Loucy (cell line): ENCODE results near the gene KRTAP4-2.
"Not testable (repeated sequence)": the region's sequence is repeated elsewhere in the genome, so short reads cannot be mapped to it uniquely, and the experiment has no call there.

Experiments used
- H2AFZ ChIP-seq: fragments of 200-600 bp; sonication (generic); 2 replicates; pipeline ENCODE4 v1.6.0; 2016; ENCODE audit warnings: antibody characterized with exemption, mild to moderate bottlenecking, low read length, moderate library complexity
- H3F3A ChIP-seq: fragments of 200-600 bp; 2 replicates; pipeline ENCODE4 v1.6.0; 2016; ENCODE audit warnings: antibody characterized with exemption, low read depth, mild to moderate bottlenecking
- H3K27me3 ChIP-seq: fragments of 200-600 bp; sonication (generic); 2 replicates; pipeline ENCODE4 v1.6.1; 2014; ENCODE audit warnings: low read length, mild to moderate bottlenecking; ENCODE audit not compliant: insufficient read depth, poor library complexity, severe bottlenecking
- H3K36me3 ChIP-seq: fragments of 200-600 bp; sonication (generic); 2 replicates; pipeline ENCODE4 v1.6.1; 2016; ENCODE audit warnings: low read length; ENCODE audit not compliant: insufficient read depth
- H3K4me1 ChIP-seq: fragments of 200-600 bp; sonication (generic); 2 replicates; pipeline ENCODE4 v1.5.1; 2014; ENCODE audit warnings: low read length, mild to moderate bottlenecking; ENCODE audit not compliant: insufficient read depth, poor library complexity, severe bottlenecking
- H3K4me2 ChIP-seq: fragments of 200-600 bp; sonication (generic); 2 replicates; pipeline ENCODE4 v1.6.0; 2014; ENCODE audit warnings: antibody characterized with exemption, low read length, low read depth, mild to moderate bottlenecking; ENCODE audit not compliant: poor library complexity, severe bottlenecking
- H3K4me3 ChIP-seq: fragments of 200-600 bp; sonication (generic); 2 replicates; pipeline ENCODE4 v1.5.1; 2014; ENCODE audit warnings: low read length, mild to moderate bottlenecking, mixed read lengths; ENCODE audit not compliant: poor library complexity, severe bottlenecking
- H3K79me2 ChIP-seq: fragments of 200-600 bp; sonication (generic); 2 replicates; pipeline ENCODE4 v1.6.1; 2014; ENCODE audit warnings: low read length; ENCODE audit not compliant: insufficient read depth
- H3K9ac ChIP-seq: fragments of 200-600 bp; sonication (generic); 2 replicates; pipeline ENCODE4 v1.6.0; 2014; ENCODE audit warnings: mild to moderate bottlenecking, low read depth, low read length, moderate library complexity; ENCODE audit not compliant: poor library complexity, severe bottlenecking
- H3K9me2 ChIP-seq: fragments of 200-600 bp; sonication (generic); replicated peaks from 2 replicates; pipeline ENCODE4 v1.6.1; 2016; ENCODE audit warnings: low read depth, low read length, mixed read lengths
- H3K9me3 ChIP-seq: fragments of 200-600 bp; sonication (generic); 2 replicates; pipeline ENCODE4 v1.6.1; 2014; ENCODE audit warnings: mild to moderate bottlenecking, antibody characterized with exemption, low read length, low read depth; ENCODE audit not compliant: insufficient read depth
- H4K20me1 ChIP-seq: fragments of 200-600 bp; sonication (generic); 2 replicates; pipeline ENCODE4 v1.6.0; 2014; ENCODE audit warnings: antibody characterized with exemption, low read length, mild to moderate bottlenecking; ENCODE audit not compliant: insufficient read depth, poor library complexity, severe bottlenecking
- CTCF ChIP-seq: fragments of 200-600 bp; sonication (generic); conservative IDR thresholded peaks from 2 replicates; pipeline ENCODE4 v1.5.1; 2014; ENCODE audit warnings: mild to moderate bottlenecking, antibody characterized with exemption, low read length
- EZH2phosphoT487 ChIP-seq: fragments of 200-600 bp; IDR thresholded peaks from 2 replicates; pipeline ENCODE4 v1.6.1; 2018; ENCODE audit warnings: antibody characterized with exemption, mild to moderate bottlenecking, moderate library complexity, borderline replicate concordance

Gene KRTAP4-2

GRCh38 chr17:41141361-41141760, 36.7 kb downstream of the KRTAP4-2 start:
- Histone ChIP-seq H4K20me1 (no peaks in the 10 kb centered on the region), H3K9me2 (no peaks in the 10 kb centered on the region), H2AFZ (no peak overlapping the region), H3K4me1 (no peaks in the 10 kb centered on the region), H3K4me3 (no peak overlapping the region), H3K36me3 (no peaks in the 10 kb centered on the region), H3F3A (no peaks in the 10 kb centered on the region), H3K79me2 (no peaks in the 10 kb centered on the region), H3K27me3 (no peaks in the 10 kb centered on the region), H3K4me2 (no peak overlapping the region), H3K9me3 (peaks cover 9% of the 10 kb centered on the region; the same call in 1 of the 2 replicates), H3K9ac (no peak overlapping the region)
- TF ChIP-seq EZH2phosphoT487 (no peak), CTCF (no peak)

GRCh38 chr17:41140360-41141131, 37.5 kb downstream of the KRTAP4-2 start, which contains the start of gene KRTAP4-6:
KRTAP4-6 (minus strand) TSS chr17:41140544; CDS start chr17:41140487, 57 bp downstream.
- Histone ChIP-seq H3K9ac (no peak within 1 kb of the TSS), H3K9me3 (peaks cover 9% of the 10 kb centered on the region; the same call in 1 of the 2 replicates), H3K4me2 (no peak within 1 kb of the TSS), H3K27me3 (no peaks in the 10 kb centered on the region), H3K36me3 (no peaks in the 10 kb centered on the region), H2AFZ (no peak within 1 kb of the TSS), H3K79me2 (no peaks in the 10 kb centered on the region), H3K4me1 (no peaks in the 10 kb centered on the region), H4K20me1 (no peaks in the 10 kb centered on the region), H3K4me3 (no peak within 1 kb of the TSS), H3K9me2 (no peaks in the 10 kb centered on the region), H3F3A (no peaks in the 10 kb centered on the region)
- TF ChIP-seq EZH2phosphoT487 (no peak), CTCF (no peak)

GRCh38 chr17:41139865-41140264, 38.2 kb downstream of the KRTAP4-2 start:
- not testable (repeated sequence) for H3K4me2 ChIP-seq, H3K4me3 ChIP-seq, H3K9ac ChIP-seq, H3K79me2 ChIP-seq, H3K9me3 ChIP-seq, H3K9me2 ChIP-seq, H3K27me3 ChIP-seq, H4K20me1 ChIP-seq, H3K4me1 ChIP-seq, H2AFZ ChIP-seq, H3F3A ChIP-seq, H3K36me3 ChIP-seq
